Loucy (cell line): ENCODE measurements around the gene POLR3A.

Experiments
- H2AFZ ChIP-seq: fragments of 200-600 bp; sonication (generic); 2 replicates; pipeline ENCODE4 v1.6.0; 2016; ENCODE audit warnings: antibody characterized with exemption, mild to moderate bottlenecking, low read length, moderate library complexity
- H3F3A ChIP-seq: fragments of 200-600 bp; 2 replicates; pipeline ENCODE4 v1.6.0; 2016; ENCODE audit warnings: antibody characterized with exemption, low read depth, mild to moderate bottlenecking
- H3K27me3 ChIP-seq: fragments of 200-600 bp; sonication (generic); 2 replicates; pipeline ENCODE4 v1.6.1; 2014; ENCODE audit warnings: low read length, mild to moderate bottlenecking; ENCODE audit not compliant: insufficient read depth, poor library complexity, severe bottlenecking
- H3K36me3 ChIP-seq: fragments of 200-600 bp; sonication (generic); 2 replicates; pipeline ENCODE4 v1.6.1; 2016; ENCODE audit warnings: low read length; ENCODE audit not compliant: insufficient read depth
- H3K4me1 ChIP-seq: fragments of 200-600 bp; sonication (generic); 2 replicates; pipeline ENCODE4 v1.5.1; 2014; ENCODE audit warnings: low read length, mild to moderate bottlenecking; ENCODE audit not compliant: insufficient read depth, poor library complexity, severe bottlenecking
- H3K4me2 ChIP-seq: fragments of 200-600 bp; sonication (generic); 2 replicates; pipeline ENCODE4 v1.6.0; 2014; ENCODE audit warnings: antibody characterized with exemption, low read length, low read depth, mild to moderate bottlenecking; ENCODE audit not compliant: poor library complexity, severe bottlenecking
- H3K4me3 ChIP-seq: fragments of 200-600 bp; sonication (generic); 2 replicates; pipeline ENCODE4 v1.5.1; 2014; ENCODE audit warnings: low read length, mild to moderate bottlenecking, mixed read lengths; ENCODE audit not compliant: poor library complexity, severe bottlenecking
- H3K79me2 ChIP-seq: fragments of 200-600 bp; sonication (generic); 2 replicates; pipeline ENCODE4 v1.6.1; 2014; ENCODE audit warnings: low read length; ENCODE audit not compliant: insufficient read depth
- H3K9ac ChIP-seq: fragments of 200-600 bp; sonication (generic); 2 replicates; pipeline ENCODE4 v1.6.0; 2014; ENCODE audit warnings: mild to moderate bottlenecking, low read depth, low read length, moderate library complexity; ENCODE audit not compliant: poor library complexity, severe bottlenecking
- H3K9me2 ChIP-seq: fragments of 200-600 bp; sonication (generic); replicated peaks from 2 replicates; pipeline ENCODE4 v1.6.1; 2016; ENCODE audit warnings: low read depth, low read length, mixed read lengths
- H3K9me3 ChIP-seq: fragments of 200-600 bp; sonication (generic); 2 replicates; pipeline ENCODE4 v1.6.1; 2014; ENCODE audit warnings: mild to moderate bottlenecking, antibody characterized with exemption, low read length, low read depth; ENCODE audit not compliant: insufficient read depth
- H4K20me1 ChIP-seq: fragments of 200-600 bp; sonication (generic); 2 replicates; pipeline ENCODE4 v1.6.0; 2014; ENCODE audit warnings: antibody characterized with exemption, low read length, mild to moderate bottlenecking; ENCODE audit not compliant: insufficient read depth, poor library complexity, severe bottlenecking
- CTCF ChIP-seq: fragments of 200-600 bp; sonication (generic); conservative IDR thresholded peaks from 2 replicates; pipeline ENCODE4 v1.5.1; 2014; ENCODE audit warnings: mild to moderate bottlenecking, antibody characterized with exemption, low read length
- EZH2phosphoT487 ChIP-seq: fragments of 200-600 bp; IDR thresholded peaks from 2 replicates; pipeline ENCODE4 v1.6.1; 2018; ENCODE audit warnings: antibody characterized with exemption, mild to moderate bottlenecking, moderate library complexity, borderline replicate concordance

Gene POLR3A

GRCh38 chr10:78007172-78007571 is 22.1 kb downstream of the POLR3A start:
- Histone ChIP-seq H3K4me1 (no peaks in the 10 kb centered on the region), H3K9me3 (no peaks in the 10 kb centered on the region), H2AFZ (no peak overlapping the region), H3K36me3 (peaks cover 86% of the 10 kb centered on the region; the same call in 1 of the 2 replicates), H3K9me2 (no peaks in the 10 kb centered on the region), H3K4me2 (no peak overlapping the region), H3K27me3 (no peaks in the 10 kb centered on the region), H3K79me2 (no peaks in the 10 kb centered on the region), H3K4me3 (no peak overlapping the region), H3K9ac (no peak overlapping the region), H3F3A (no peaks in the 10 kb centered on the region), H4K20me1 (no peaks in the 10 kb centered on the region)
- TF ChIP-seq EZH2phosphoT487, result no peak
- no peak for TF ChIP-seq CTCF

- Histone ChIP-seq H3K9ac (no peak overlapping the region), H3K27me3 (no peaks in the 10 kb centered on the region), H3K9me3 (no peaks in the 10 kb centered on the region), H3K4me1 (no peaks in the 10 kb centered on the region), H3K36me3 (peaks cover 85% of the 10 kb centered on the region; the same call in 1 of the 2 replicates), H3K4me3 (no peak overlapping the region), H4K20me1 (no peaks in the 10 kb centered on the region), H3K79me2 (no peaks in the 10 kb centered on the region), H3F3A (no peaks in the 10 kb centered on the region), H3K9me2 (no peaks in the 10 kb centered on the region), H3K4me2 (no peak overlapping the region), H2AFZ (no peak overlapping the region)
- no peak for TF ChIP-seq CTCF
- TF ChIP-seq EZH2phosphoT487, result no peak
Observed at GRCh38 chr10:78004215-78005026, 24.9 kb downstream of the POLR3A start.

GRCh38 chr10:78002541-78003288 is 26.6 kb downstream of the POLR3A start:
- no peak overlapping the region for H3K4me2 ChIP-seq
- no peaks in the 10 kb centered on the region for H3K4me1 ChIP-seq
- H4K20me1 ChIP-seq, result no peaks in the 10 kb centered on the region
- peaks cover 78% of the 10 kb centered on the region; the same call in 1 of the 2 replicates for H3K36me3 ChIP-seq
- no peaks in the 10 kb centered on the region for H3K27me3 ChIP-seq
- no peak overlapping the region for H3K9ac ChIP-seq
- TF ChIP-seq CTCF, result no peak
- no peak for TF ChIP-seq EZH2phosphoT487
- H2AFZ ChIP-seq, result no peak overlapping the region
- no peaks in the 10 kb centered on the region for H3K9me2 ChIP-seq
- no peaks in the 10 kb centered on the region for H3K9me3 ChIP-seq
- no peaks in the 10 kb centered on the region for H3F3A ChIP-seq
- no peak overlapping the region for H3K4me3 ChIP-seq
- H3K79me2 ChIP-seq, result no peaks in the 10 kb centered on the region
